ENCODE results near the gene STH. TPM values are rescaled to one million over a fixed set of nuclear protein-coding genes. Genes with fewer than 3 reads are reported as not detected.

STH gene
- total and polyA plus RNA-seq, 4 experiments from 2014 or later = not detected

DNA sequence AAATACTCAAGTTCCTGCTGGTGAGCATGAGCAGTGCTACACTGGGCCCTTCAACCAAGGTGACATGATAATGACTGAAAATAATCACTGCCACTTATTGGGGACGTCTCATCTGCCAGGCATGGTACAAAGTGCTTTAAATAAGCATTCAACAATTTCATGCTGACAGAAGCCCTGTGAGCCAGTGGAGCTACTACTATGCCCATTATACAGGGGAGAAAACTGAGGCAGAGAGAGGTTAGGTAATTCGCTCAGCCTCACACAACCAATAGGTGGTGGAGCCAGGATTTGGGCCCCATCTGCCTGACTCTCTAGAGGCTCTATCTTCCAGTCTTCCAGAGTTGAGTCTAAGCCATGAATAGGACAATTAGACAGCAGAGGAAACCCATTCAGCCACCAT, 30.3 kb upstream of the STH start:
- Histone ChIP-seq H3K9me3 (ENCODE audit: control insufficient read depth in 1 of 2, low read length in 2 of 2) (no peaks in the 10 kb centered on the region), H3K36me3 (ENCODE audit: insufficient read depth, low read length) (no peaks in the 10 kb centered on the region), H3K27ac (ENCODE audit: low read depth, low read length) (no peak overlapping the region), H3K4me1 (ENCODE audit: insufficient read depth, low read length) (no peaks in the 10 kb centered on the region), H3K4me3 (ENCODE audit: low read length in 2 of 2) (no peak overlapping the region), H3K27me3 (ENCODE audit: insufficient read depth, low read length) (no peaks in the 10 kb centered on the region)
- intact Hi-C loops (cut with micrococcal nuclease) = no loop called here
- Mint-ChIP-seq H3K4me1 (peaks cover 0 to 1% (median 0%) of the 10 kb centered on the region in 4 donors), H3K4me3 (no peak overlapping the region), H3K9me3 (peaks cover 0 to 8% (median 1%) of the 10 kb centered on the region in 8 donors), H3K27ac (no peak overlapping the region), H3K36me3 (peaks cover 2 to 4% of the 10 kb centered on the region in 2 donors), H3K27me3 (peaks cover 12 to 13% of the 10 kb centered on the region in 2 donors)
- no peak for DNase-seq
- ChIA-PET POLR2A (ENCODE audit: partially characterized antibody) (no interaction called here), CTCF (ENCODE audit: partially characterized antibody) (no interaction called here)

DNA sequence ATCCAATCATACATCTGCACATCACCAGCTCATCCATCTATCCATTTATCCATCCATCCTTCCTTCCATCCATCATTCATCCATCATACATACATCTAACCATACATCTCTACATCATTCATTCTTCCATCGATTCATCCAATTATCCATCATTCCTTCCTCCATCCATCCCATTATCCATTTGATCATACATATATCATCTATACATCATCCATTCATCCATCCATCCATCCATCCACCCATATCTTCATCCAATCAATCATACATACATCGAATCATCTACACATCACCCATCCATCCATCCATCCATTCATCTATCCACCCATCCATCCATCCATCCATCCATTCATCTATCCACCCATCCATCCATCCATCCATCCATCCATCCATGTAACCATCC, 29.3 kb upstream of the STH start:
- peaks cover 12 to 13% of the 10 kb centered on the region in 2 donors for H3K27me3 Mint-ChIP-seq
- H3K4me1 Mint-ChIP-seq = peaks cover 0 to 1% (median 0%) of the 10 kb centered on the region in 4 donors
- peaks cover 0 to 8% (median 1%) of the 10 kb centered on the region in 8 donors for H3K9me3 Mint-ChIP-seq
- H3K4me3 Mint-ChIP-seq = no peak overlapping the region
- H3K27ac ChIP-seq (ENCODE audit: low read depth, low read length) = no peak overlapping the region
- H3K36me3 Mint-ChIP-seq = peaks cover 2 to 4% of the 10 kb centered on the region in 2 donors
- H3K4me1 ChIP-seq (ENCODE audit: insufficient read depth, low read length) = no peaks in the 10 kb centered on the region
- H3K9me3 ChIP-seq (ENCODE audit: control insufficient read depth in 1 of 2, low read length in 2 of 2) = no peaks in the 10 kb centered on the region
- ChIA-PET CTCF (ENCODE audit: partially characterized antibody) (no interaction called here), POLR2A (ENCODE audit: partially characterized antibody) (no interaction called here)
- intact Hi-C loops (cut with micrococcal nuclease) = no loop called here
- no peak for DNase-seq
- no peaks in the 10 kb centered on the region for H3K27me3 ChIP-seq (ENCODE audit: insufficient read depth, low read length)
- H3K4me3 ChIP-seq (ENCODE audit: low read length in 2 of 2) = no peak overlapping the region
- H3K27ac Mint-ChIP-seq = no peak overlapping the region
- no peaks in the 10 kb centered on the region for H3K36me3 ChIP-seq (ENCODE audit: insufficient read depth, low read length)

DNA sequence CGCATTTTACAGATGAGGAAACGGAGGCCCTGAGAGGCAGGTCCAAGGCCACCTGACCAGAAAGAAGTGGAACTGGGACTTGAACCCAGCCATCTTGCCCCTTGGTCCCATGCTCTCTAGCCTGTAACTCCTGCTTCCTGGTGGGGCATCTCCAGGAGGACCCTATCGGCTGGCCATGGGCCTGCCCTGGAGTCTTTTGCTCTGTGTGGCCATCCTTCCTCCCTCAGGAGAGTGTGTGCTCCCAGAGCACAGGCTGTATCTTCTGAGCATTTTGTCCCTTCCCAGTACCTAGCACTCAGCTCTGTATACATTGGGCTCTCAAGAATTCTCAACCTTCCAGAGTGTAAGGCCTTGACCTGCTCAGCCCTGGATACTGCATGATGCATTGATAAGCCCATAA, 28.4 kb upstream of the STH start:
- Histone ChIP-seq H3K4me3 (ENCODE audit: low read length in 2 of 2) (no peak overlapping the region), H3K9me3 (ENCODE audit: control insufficient read depth in 1 of 2, low read length in 2 of 2) (no peaks in the 10 kb centered on the region), H3K27me3 (ENCODE audit: insufficient read depth, low read length) (no peaks in the 10 kb centered on the region), H3K27ac (ENCODE audit: low read depth, low read length) (no peak overlapping the region), H3K4me1 (ENCODE audit: insufficient read depth, low read length) (no peaks in the 10 kb centered on the region), H3K36me3 (ENCODE audit: insufficient read depth, low read length) (no peaks in the 10 kb centered on the region)
- intact Hi-C loops (cut with micrococcal nuclease) = no loop called here
- peaks cover 0 to 8% (median 1%) of the 10 kb centered on the region in 8 donors for H3K9me3 Mint-ChIP-seq
- ChIA-PET POLR2A (ENCODE audit: partially characterized antibody) (no interaction called here), CTCF (ENCODE audit: partially characterized antibody) (no interaction called here)
- peaks cover 0 to 1% (median 0%) of the 10 kb centered on the region in 4 donors for H3K4me1 Mint-ChIP-seq
- no peak overlapping the region for H3K27ac Mint-ChIP-seq
- peaks cover 2 to 4% of the 10 kb centered on the region in 2 donors for H3K36me3 Mint-ChIP-seq
- H3K27me3 Mint-ChIP-seq = peaks cover 12% of the 10 kb centered on the region in 2 donors
- DNase-seq = no peak
- no peak overlapping the region for H3K4me3 Mint-ChIP-seq

DNA sequence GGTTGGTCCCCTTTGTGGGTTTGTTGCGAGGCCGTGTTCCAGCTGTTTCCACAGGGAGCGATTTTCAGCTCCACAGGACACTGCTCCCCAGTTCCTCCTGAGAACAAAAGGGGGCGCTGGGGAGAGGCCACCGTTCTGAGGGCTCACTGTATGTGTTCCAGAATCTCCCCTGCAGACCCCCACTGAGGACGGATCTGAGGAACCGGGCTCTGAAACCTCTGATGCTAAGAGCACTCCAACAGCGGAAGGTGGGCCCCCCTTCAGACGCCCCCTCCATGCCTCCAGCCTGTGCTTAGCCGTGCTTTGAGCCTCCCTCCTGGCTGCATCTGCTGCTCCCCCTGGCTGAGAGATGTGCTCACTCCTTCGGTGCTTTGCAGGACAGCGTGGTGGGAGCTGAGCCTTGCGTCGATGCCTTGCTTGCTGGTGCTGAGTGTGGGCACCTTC, 27.3 kb upstream of the STH start:
- Histone ChIP-seq H3K4me1 (ENCODE audit: insufficient read depth, low read length) (no peaks in the 10 kb centered on the region), H3K9me3 (ENCODE audit: control insufficient read depth in 1 of 2, low read length in 2 of 2) (no peaks in the 10 kb centered on the region), H3K27ac (ENCODE audit: low read depth, low read length) (no peak overlapping the region), H3K4me3 (ENCODE audit: low read length in 2 of 2) (no peak overlapping the region), H3K27me3 (ENCODE audit: insufficient read depth, low read length) (no peaks in the 10 kb centered on the region), H3K36me3 (ENCODE audit: insufficient read depth, low read length) (no peaks in the 10 kb centered on the region)
- CTCF ChIA-PET (ENCODE audit: partially characterized antibody) = no interaction called here
- peaks cover 0 to 8% (median 1%) of the 10 kb centered on the region in 8 donors for H3K9me3 Mint-ChIP-seq
- no peak for DNase-seq
- H3K4me1 Mint-ChIP-seq = peaks cover 0 to 1% (median 0%) of the 10 kb centered on the region in 4 donors
- no peak overlapping the region for H3K27ac Mint-ChIP-seq
- POLR2A ChIA-PET (ENCODE audit: partially characterized antibody) = no interaction called here
- peaks cover 8 to 12% of the 10 kb centered on the region in 2 donors for H3K27me3 Mint-ChIP-seq
- H3K36me3 Mint-ChIP-seq = peaks cover 2 to 4% of the 10 kb centered on the region in 2 donors
- H3K4me3 Mint-ChIP-seq = no peak overlapping the region
- intact Hi-C loops (cut with micrococcal nuclease) = no loop called here

DNA sequence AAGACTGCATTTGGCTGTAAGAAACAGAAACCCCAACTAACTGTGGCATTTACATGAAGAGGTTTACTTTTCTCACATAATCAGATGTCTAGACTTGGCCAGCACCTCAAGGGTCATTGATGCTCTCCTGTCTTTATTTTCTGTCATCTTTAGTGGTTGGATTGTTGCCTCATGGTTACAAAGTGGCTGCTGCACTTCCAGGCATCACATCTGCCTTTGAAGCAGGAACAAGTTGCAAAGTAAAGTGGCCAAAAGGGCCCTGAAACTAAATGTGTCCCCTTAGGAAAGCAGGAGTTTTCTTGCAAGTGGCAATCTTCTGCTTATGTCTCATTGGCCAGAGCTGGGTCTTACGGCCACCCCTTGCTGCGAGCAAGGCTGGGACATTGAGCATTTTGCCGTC, 26.5 kb upstream of the STH start:
- ChIA-PET POLR2A (ENCODE audit: partially characterized antibody) (no interaction called here), CTCF (ENCODE audit: partially characterized antibody) (no interaction called here)
- peak overlapping the region in 1 of 7 donors; percentile 17 for H3K27ac Mint-ChIP-seq
- no peak overlapping the region for H3K4me3 ChIP-seq (ENCODE audit: low read length in 2 of 2)
- H3K36me3 ChIP-seq (ENCODE audit: insufficient read depth, low read length) = no peaks in the 10 kb centered on the region
- intact Hi-C loops (cut with micrococcal nuclease) = no loop called here
- no peaks in the 10 kb centered on the region for H3K4me1 ChIP-seq (ENCODE audit: insufficient read depth, low read length)
- no peak overlapping the region for H3K4me3 Mint-ChIP-seq
- H3K36me3 Mint-ChIP-seq = peaks cover 2 to 4% of the 10 kb centered on the region in 2 donors
- H3K27me3 Mint-ChIP-seq = peaks cover 8 to 9% of the 10 kb centered on the region in 2 donors
- H3K9me3 Mint-ChIP-seq = peaks cover 0 to 8% (median 1%) of the 10 kb centered on the region in 8 donors
- H3K9me3 ChIP-seq (ENCODE audit: control insufficient read depth in 1 of 2, low read length in 2 of 2) = no peaks in the 10 kb centered on the region
- DNase-seq = no peak
- no peaks in the 10 kb centered on the region for H3K27me3 ChIP-seq (ENCODE audit: insufficient read depth, low read length)
- no peak overlapping the region for H3K27ac ChIP-seq (ENCODE audit: low read depth, low read length)
- H3K4me1 Mint-ChIP-seq = peaks cover 0 to 1% (median 0%) of the 10 kb centered on the region in 4 donors

DNA sequence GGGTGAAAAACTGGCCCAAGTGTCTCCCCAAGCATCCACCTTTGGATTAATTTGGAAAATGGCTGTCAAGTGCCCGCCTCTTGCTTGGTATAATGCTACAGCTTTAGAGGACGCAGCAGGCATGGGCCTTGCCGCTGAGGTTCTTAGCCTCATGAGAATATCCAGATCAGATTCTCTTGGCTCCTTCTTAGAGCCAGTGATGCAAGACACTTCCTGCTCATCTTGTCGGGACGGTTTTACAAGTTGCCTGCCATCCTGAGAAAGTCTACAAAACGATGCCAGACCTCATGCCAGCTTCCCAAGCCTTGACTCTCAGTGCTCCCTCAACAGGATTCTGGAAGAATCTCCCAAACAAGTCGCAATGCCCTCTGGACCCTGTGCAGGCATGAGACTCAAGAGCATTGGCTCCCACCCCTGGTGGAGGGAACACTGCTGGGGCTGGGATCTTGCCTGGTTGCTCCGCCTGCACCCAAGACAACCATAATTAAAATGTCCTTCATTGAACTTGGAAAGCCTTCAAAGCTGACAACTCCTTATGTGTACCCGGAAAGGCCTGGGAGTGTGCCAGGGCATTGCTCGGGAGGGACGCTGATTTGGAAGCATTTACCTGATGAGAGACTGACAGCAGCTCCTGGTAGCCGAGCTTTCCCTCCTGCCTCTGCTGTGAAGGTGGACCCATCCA, 25.8 kb upstream of the STH start:
- no peaks in the 10 kb centered on the region for H3K27me3 ChIP-seq (ENCODE audit: insufficient read depth, low read length)
- POLR2A ChIA-PET (ENCODE audit: partially characterized antibody) = no interaction called here
- Mint-ChIP-seq H3K36me3 (peaks cover 0 to 4% of the 10 kb centered on the region in 2 donors), H3K9me3 (peaks cover 0 to 8% (median 1%) of the 10 kb centered on the region in 8 donors), H3K27ac (no peak overlapping the region), H3K4me3 (no peak overlapping the region), H3K27me3 (peaks cover 4 to 8% of the 10 kb centered on the region in 2 donors), H3K4me1 (peaks cover 0 to 1% (median 0%) of the 10 kb centered on the region in 4 donors)
- H3K9me3 ChIP-seq (ENCODE audit: control insufficient read depth in 1 of 2, low read length in 2 of 2) = no peaks in the 10 kb centered on the region
- no peak overlapping the region for H3K27ac ChIP-seq (ENCODE audit: low read depth, low read length)
- intact Hi-C loops (cut with micrococcal nuclease) = no loop called here
- no peaks in the 10 kb centered on the region for H3K4me1 ChIP-seq (ENCODE audit: insufficient read depth, low read length)
- H3K4me3 ChIP-seq (ENCODE audit: low read length in 2 of 2) = no peak overlapping the region
- H3K36me3 ChIP-seq (ENCODE audit: insufficient read depth, low read length) = no peaks in the 10 kb centered on the region
- no peak for DNase-seq
- CTCF ChIA-PET (ENCODE audit: partially characterized antibody) = no interaction called here

DNA sequence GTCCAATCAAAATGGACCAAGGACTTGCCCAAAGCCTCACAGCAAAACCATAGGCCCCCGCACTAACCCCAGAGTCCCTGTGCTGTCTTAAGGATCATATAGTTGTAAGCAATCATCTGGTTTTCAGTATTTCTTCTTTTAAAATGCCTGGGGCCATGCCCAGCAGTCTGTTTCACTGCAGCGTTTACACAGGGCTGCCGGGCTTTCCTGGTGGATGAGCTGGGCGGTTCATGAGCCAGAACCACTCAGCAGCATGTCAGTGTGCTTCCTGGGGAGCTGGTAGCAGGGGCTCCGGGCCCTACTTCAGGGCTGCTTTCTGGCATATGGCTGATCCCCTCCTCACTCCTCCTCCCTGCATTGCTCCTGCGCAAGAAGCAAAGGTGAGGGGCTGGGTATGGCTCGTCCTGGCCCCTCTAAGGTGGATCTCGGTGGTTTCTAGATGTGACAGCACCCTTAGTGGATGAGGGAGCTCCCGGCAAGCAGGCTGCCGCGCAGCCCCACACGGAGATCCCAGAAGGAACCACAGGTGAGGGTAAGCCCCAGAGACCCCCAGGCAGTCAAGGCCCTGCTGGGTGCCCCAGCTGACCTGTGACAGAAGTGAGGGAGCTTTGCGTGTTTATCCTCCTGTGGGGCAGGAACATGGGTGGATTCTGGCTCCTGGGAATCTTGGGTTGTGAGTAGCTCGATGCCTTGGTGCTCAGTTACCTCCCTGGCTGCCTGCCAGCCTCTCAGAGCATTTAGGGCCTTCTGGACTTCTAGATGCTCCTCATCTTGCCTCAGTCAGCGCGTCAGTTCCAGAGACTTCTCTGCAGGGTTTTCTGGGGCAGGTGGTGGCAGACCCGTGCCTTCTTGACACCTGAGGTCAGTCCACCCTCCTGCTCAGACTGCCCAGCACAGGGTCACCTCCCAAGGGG, 24.8 kb upstream of the STH start:
- DNase-seq = no peak
- no peaks in the 10 kb centered on the region for H3K27me3 ChIP-seq (ENCODE audit: insufficient read depth, low read length)
- peaks cover 4 to 8% of the 10 kb centered on the region in 2 donors for H3K27me3 Mint-ChIP-seq
- H3K36me3 ChIP-seq (ENCODE audit: insufficient read depth, low read length) = no peaks in the 10 kb centered on the region
- H3K4me3 ChIP-seq (ENCODE audit: low read length in 2 of 2) = no peak overlapping the region
- H3K4me3 Mint-ChIP-seq = no peak overlapping the region
- H3K27ac Mint-ChIP-seq = no peak overlapping the region
- no peak overlapping the region for H3K27ac ChIP-seq (ENCODE audit: low read depth, low read length)
- ChIA-PET CTCF (ENCODE audit: partially characterized antibody) (no interaction called here), POLR2A (ENCODE audit: partially characterized antibody) (no interaction called here)
- H3K4me1 ChIP-seq (ENCODE audit: insufficient read depth, low read length) = no peaks in the 10 kb centered on the region
- no peaks in the 10 kb centered on the region for H3K9me3 ChIP-seq (ENCODE audit: control insufficient read depth in 1 of 2, low read length in 2 of 2)
- H3K4me1 Mint-ChIP-seq = peaks cover 0 to 1% (median 0%) of the 10 kb centered on the region in 4 donors
- peaks cover 0 to 4% of the 10 kb centered on the region in 2 donors for H3K36me3 Mint-ChIP-seq
- intact Hi-C loops (cut with micrococcal nuclease) = no loop called here
- peaks cover 0 to 8% (median 1%) of the 10 kb centered on the region in 8 donors for H3K9me3 Mint-ChIP-seq
